ENCODE data around the gene RBFOX2.
"Not testable (repeated sequence)": the region's sequence is repeated elsewhere in the genome, so short reads cannot be mapped to it uniquely, and the experiment has no call there.

Gene RBFOX2

DNA sequence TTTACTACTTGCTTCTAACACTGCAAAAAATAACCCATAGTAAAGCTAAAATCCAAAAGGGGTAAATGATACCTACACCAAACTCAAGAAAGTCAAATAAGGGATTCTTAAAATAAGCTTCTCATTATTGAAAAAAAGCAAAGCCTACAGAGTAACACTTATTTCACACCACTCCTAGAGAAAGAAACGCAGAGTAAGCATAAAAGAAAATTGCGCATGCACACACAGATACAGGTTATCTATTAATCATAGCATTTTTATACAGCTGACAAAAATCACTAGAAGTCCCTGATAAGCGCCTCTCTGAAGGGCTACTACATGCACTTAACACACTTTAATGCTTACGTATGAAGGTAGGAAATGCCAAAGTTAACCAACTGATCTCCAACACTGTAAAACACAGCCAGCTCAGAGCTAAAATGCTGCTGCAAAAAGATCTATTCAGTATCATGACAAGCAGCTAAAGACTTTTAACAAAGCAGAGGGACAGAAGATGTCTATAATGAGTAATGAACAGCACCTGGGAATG lies 14.0 kb downstream of the RBFOX2 start:
- DNase-seq (ENCODE audit: low read depth) = no peak
- no peak overlapping the region for H3K4me3 ChIP-seq (ENCODE audit: low read depth, low read length)

- no peak overlapping the region for H3K4me3 ChIP-seq (ENCODE audit: low read depth, low read length)
- DNase-seq (ENCODE audit: low read depth) = no peak
Measured at GRCh38 chr22:36012332-36012731, 16.3 kb downstream of the RBFOX2 start.

DNA sequence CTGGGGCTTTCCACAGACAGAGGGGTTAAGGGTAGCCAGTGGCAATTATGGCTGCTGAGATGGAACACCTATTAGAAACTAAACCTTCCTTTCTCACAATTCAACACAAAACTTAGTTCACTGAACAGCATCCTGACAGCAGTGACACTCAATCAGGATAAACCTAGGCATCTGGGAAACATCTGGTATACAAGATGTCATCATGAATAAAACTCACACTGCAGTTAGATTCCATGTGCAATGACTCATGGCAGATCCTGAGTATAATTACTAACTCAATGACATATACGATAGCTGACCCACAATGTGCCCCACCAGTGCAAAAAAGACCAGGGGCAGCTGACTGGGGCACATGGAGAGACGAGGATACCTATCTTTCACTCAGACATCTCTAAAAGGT lies 17.7 kb downstream of the RBFOX2 start:
- H3K4me3 ChIP-seq (ENCODE audit: low read depth, low read length) = no peak overlapping the region
- peak; percentile 62 for DNase-seq (ENCODE audit: low read depth)

DNA sequence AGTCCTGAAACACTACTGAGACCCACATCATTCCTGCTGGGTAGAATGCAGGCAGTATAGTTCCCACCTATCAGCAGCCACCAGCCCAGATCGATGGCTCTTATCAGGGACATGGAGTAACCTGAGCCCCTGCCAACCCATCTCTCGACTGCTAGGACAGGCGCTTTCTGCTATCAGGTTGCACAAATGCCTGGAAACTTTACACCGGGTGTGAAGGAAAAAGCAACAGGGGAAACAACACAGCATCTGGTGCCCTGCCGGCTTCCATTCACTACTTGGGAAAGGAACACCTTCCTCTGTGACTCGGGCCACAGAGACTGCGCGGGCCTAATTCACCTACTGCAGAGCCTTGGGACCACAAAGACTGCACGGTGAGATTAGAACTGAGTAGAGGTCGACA lies 18.5 kb downstream of the RBFOX2 start:
- H3K4me3 ChIP-seq (ENCODE audit: low read depth, low read length) = no peak overlapping the region
- DNase-seq (ENCODE audit: low read depth) = no peak

- no peak overlapping the region for H3K4me3 ChIP-seq (ENCODE audit: low read depth, low read length)
- DNase-seq (ENCODE audit: low read depth) = no peak
Measured at GRCh38 chr22:36009085-36009484, 19.5 kb downstream of the RBFOX2 start.

DNA sequence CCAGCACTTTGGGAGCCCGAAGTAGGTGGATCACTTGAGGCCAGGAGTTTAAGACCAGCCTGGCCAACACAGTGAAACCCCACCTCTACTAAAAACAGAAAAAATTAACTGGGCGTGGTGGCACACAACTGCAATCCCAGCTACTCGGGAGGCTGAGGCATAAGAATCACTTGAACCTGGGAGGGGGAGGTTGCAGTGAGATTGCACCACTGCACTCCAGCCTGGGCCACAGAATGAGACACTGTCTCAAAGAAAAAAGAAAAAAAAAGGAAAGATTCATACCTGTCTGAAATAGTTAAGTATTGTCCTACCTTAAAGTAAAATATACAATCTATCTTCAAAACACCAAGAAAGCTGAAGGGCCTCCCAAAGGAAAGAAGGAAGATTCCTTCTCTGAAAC lies 20.1 kb downstream of the RBFOX2 start:
- no peak for DNase-seq (ENCODE audit: low read depth)

DNA sequence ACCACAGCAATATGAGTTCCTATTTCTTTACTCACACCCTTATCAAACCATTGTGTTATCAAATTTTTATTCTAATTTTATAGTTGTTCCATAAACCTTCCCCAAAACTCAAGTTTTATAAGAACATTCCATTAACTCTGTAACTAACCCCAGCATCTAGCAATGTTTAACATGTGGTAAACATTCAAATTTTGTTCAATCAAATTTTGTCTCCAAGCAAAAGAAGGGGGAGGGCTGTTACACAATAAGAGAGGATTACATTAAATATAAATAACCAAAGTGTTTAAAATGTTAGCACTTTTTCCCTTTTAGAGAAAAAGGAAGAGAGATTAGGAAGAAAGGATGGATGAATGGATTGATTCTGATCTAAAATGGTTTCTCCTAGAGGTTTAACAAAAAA lies 20.5 kb downstream of the RBFOX2 start:
- H3K4me3 ChIP-seq (ENCODE audit: low read depth, low read length) = no peak overlapping the region
- no peak for DNase-seq (ENCODE audit: low read depth)

More for the DNA sequence above, 20.1 kb downstream of the RBFOX2 start:
- no peak overlapping the region for H3K4me3 ChIP-seq (ENCODE audit: low read depth, low read length)

- H3K4me3 ChIP-seq (ENCODE audit: low read depth, low read length) = no peak overlapping the region
Measured at GRCh38 chr22:36003972-36004674, 24.5 kb downstream of the RBFOX2 start.

DNA sequence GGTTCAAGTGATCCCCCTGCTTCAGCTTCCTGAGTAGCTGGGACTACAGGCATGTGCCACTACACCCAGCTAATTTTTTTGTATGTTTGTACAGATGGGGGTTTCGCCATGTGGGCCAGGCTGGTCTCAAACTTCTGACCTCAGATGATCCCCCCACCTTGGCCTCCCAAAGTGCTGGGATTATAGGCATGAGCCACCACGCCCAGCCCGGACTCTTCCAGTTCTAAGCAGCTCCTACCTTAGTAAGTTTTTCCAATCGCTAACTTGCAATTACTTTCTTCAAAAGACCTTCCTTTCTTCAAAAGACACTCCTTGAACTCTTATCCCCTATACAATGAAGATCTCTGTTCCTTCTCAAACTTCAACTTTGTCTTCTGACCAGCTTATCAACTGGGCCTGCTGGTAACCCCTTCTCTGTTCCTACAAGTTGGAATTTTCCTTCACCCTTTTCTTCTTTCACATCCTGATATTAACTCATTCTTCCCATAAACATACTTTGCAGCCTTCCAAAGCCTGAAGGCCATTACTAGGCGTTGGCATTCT lies 25.8 kb downstream of the RBFOX2 start:
- H3K4me3 ChIP-seq (ENCODE audit: low read depth, low read length) = no peak overlapping the region
- DNase-seq (ENCODE audit: low read depth) = no peak

More at GRCh38 chr22:36003972-36004674, 24.5 kb downstream of the RBFOX2 start:
- DNase-seq (ENCODE audit: low read depth) = no peak

GRCh38 chr22:36002084-36002483 lies 26.5 kb downstream of the RBFOX2 start:
- no peak overlapping the region for H3K4me3 ChIP-seq (ENCODE audit: low read depth, low read length)
- no peak for DNase-seq (ENCODE audit: low read depth)

DNA sequence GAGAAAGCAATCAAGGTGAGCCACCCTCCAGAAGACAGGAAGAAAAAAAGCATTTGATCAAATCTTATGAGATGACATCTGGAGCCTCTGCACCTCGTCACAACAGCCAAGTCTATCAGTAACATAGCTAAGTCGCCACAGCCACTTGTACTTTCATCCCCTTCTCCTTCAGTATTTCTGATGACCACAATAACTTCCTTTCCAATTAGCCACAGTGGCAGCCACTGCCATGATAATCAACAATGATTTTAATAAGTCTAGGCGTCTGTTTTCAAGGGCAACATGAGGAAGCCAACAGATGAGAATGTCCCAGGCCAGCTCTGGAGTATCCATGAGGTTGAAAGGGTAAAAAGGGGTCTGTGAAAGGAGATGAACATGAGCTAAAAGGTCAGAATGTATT lies 29.9 kb downstream of the RBFOX2 start:
- H3K4me3 ChIP-seq (ENCODE audit: low read depth, low read length) = no peak overlapping the region
- DNase-seq (ENCODE audit: low read depth) = no peak

- H3K4me3 ChIP-seq (ENCODE audit: low read depth, low read length) = no peak overlapping the region
- no peak for DNase-seq (ENCODE audit: low read depth)
Measured at GRCh38 chr22:35997438-35997837, 31.2 kb downstream of the RBFOX2 start.

DNA sequence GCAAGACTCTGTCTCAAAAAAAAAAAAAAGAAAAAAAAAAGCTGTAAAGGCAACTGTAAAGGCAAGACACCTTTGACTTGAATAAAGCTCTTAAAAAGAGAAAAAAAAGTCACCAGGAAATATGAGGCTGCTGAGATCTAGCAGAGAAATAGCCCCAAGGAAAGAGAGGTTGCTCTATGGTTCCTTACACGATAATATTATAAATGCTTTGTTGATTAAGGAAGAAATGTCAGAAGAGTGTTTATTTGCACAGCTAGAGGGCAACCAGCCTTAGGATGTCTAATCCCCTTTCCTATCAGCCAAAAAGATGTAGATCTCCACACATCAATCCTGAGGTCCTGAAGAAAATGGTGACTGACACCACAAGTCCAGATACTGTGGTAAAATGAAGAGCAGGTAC lies 32.0 kb downstream of the RBFOX2 start:
- H3K4me3 ChIP-seq (ENCODE audit: low read depth, low read length) = no peak overlapping the region
- no peak for DNase-seq (ENCODE audit: low read depth)

- DNase-seq (ENCODE audit: low read depth) = peak; percentile 91
Measured at GRCh38 chr22:35995772-35996171, 32.9 kb downstream of the RBFOX2 start.

GRCh38 chr22:35995348-35995747 lies 33.3 kb downstream of the RBFOX2 start:
- H3K4me3 ChIP-seq (ENCODE audit: low read depth, low read length) = peak overlapping the region; percentile 18
- DNase-seq (ENCODE audit: low read depth) = peak; percentile 48

More at GRCh38 chr22:35995772-35996171, 32.9 kb downstream of the RBFOX2 start:
- no peak overlapping the region for H3K4me3 ChIP-seq (ENCODE audit: low read depth, low read length)

GRCh38 chr22:35993727-35994126 lies 34.9 kb downstream of the RBFOX2 start:
- not testable (repeated sequence) for H3K4me3 ChIP-seq (ENCODE audit: low read depth, low read length); DNase-seq (ENCODE audit: low read depth)

GRCh38 chr22:35993048-35993714 lies 35.4 kb downstream of the RBFOX2 start:
- no peak overlapping the region for H3K4me3 ChIP-seq (ENCODE audit: low read depth, low read length)
- no peak for DNase-seq (ENCODE audit: low read depth)

DNA sequence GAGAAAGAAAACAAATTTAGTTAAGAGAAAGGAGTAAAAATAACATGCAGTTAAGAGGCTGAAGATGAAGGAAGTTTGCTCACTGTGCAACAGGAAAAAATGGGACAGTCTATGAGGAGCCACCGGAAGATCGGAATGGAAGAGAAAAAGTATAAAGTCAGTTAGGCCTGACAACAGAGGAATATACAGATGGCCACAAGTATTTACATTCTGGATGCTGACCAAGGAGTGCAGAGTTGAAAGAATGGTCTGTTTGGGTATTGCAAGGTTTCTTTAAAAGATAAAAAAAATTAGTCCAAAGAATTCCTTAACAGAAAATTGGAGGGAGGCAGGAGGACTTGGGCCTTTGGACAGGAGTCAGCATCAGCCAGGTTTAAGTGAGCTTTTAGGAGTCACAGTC lies 37.5 kb downstream of the RBFOX2 start:
- no peak for DNase-seq (ENCODE audit: low read depth)
- no peak overlapping the region for H3K4me3 ChIP-seq (ENCODE audit: low read depth, low read length)

DNA sequence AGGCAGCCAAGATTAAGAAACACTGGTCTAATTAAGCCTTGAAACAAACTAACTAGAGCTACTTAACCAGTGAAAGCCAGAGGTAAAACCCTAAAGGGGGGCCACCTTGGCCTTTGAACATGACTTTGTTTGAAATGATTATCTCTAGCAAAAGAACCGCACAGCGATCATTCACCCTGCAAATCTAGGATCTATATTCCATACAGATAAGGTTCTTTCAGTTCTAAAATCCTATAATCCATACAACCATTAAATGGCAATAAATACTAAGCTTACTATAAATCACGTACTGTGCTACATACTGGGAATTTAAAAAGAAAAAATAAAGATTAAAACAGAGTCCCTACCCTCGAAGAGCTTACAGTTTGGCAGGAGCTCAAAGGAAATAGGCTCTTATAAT lies 40.6 kb downstream of the RBFOX2 start:
- DNase-seq (ENCODE audit: low read depth) = no peak
- no peak overlapping the region for H3K4me3 ChIP-seq (ENCODE audit: low read depth, low read length)

DNA sequence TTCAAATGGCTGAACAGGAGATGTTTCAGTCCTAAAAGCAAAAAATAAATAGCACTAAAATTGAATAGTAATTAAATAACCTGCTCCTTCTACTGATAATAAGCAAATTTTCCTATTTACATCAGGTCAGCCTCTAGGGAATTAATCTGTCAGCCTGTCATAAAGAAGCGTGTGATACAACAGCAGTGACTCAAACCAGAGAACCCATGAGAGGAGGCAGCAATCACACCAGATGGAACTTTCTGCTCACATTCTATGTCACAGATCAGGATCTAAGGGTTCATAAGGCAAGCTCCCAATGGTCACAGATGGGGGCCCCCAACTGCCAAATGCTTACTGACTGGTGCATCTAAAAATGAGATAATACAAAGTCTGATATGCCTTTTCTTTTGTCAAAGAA lies 41.1 kb downstream of the RBFOX2 start:
- no peak for DNase-seq (ENCODE audit: low read depth)
- H3K4me3 ChIP-seq (ENCODE audit: low read depth, low read length) = no peak overlapping the region

- no peak overlapping the region for H3K4me3 ChIP-seq (ENCODE audit: low read depth, low read length)
- no peak for DNase-seq (ENCODE audit: low read depth)
Measured at GRCh38 chr22:35986088-35986487, 42.5 kb downstream of the RBFOX2 start.
